Panc1 (cell line): ENCODE data around the gene FKBP3. TPM values are rescaled to one million over a fixed set of nuclear protein-coding genes. Genes with fewer than 3 reads are reported as not detected.

Experiments
- ATAC-seq: fragments of 200-7000 bp; cut with Tn5 transposase; 2 replicates; pipeline ENCODE4 v1.9.1; 2020; ENCODE audit warnings: mild to moderate bottlenecking, moderate library complexity
- Bru-seq: library from RNA; stranded (reverse); fragments of 400-500 nt; gene quantifications from one replicate; lab custom pipeline; 2021; lab: Mats Ljungman, UMichigan
- BruChase-seq, 2 experiments: library from RNA; stranded (reverse); fragments of 400-500 nt; gene quantifications; one replicate each; lab custom pipeline; 2021; lab: Mats Ljungman, UMichigan
- BruUV-seq: library from RNA; stranded (reverse); fragments of 400-500 nt; replicated peaks from 2 replicates; lab custom pipeline; 2021; lab: Mats Ljungman, UMichigan
- CTCF ChIA-PET: fragments of 300-600 bp; sonication (Branson Sonifier 250); formaldehyde crosslinking; loops from one replicate; lab custom pipeline; 2022; ENCODE audit warnings: antibody characterized with exemption; lab: Charles Lee
- POLR2A ChIA-PET: fragments of 300-600 bp; sonication (Branson Sonifier 250); formaldehyde crosslinking; loops from one replicate; lab custom pipeline; 2022; ENCODE audit warnings: antibody characterized with exemption; lab: Charles Lee
- DNase-seq: peaks from one replicate; pipeline ENCODE4 v3.0.0-alpha.2; 2010; ENCODE audit warnings: low read depth, low spot score
- H3K27ac ChIP-seq: 2 replicates; pipeline ENCODE4 v1.5.1; 2011; ENCODE audit warnings: mild to moderate bottlenecking, low read length, inconsistent platforms
- H3K27me3 ChIP-seq: fragments of 200-500 bp; sonication (Bioruptor generic); 2 replicates; pipeline ENCODE4 v1.6.0; 2014; ENCODE audit warnings: low read length, inconsistent platforms; ENCODE audit not compliant: control insufficient read depth, insufficient read depth
- H3K36me3 ChIP-seq: fragments of 200-500 bp; sonication (Bioruptor generic); 2 replicates; pipeline ENCODE4 v1.5.1; 2014; ENCODE audit warnings: inconsistent platforms, mild to moderate bottlenecking, low read length, moderate library complexity; ENCODE audit not compliant: control insufficient read depth, insufficient read depth
- H3K4me1 ChIP-seq: 2 replicates; pipeline ENCODE4 v1.5.1; 2011; ENCODE audit warnings: inconsistent platforms, mild to moderate bottlenecking, low read length, moderate library complexity; ENCODE audit not compliant: control insufficient read depth, insufficient read depth
- H3K4me3 ChIP-seq, 2 experiments: 2 replicates each; pipeline ENCODE4 v1.5.1; 2011 to 2012; ENCODE audit warnings: low read depth in 2 of 2, low read length in 2 of 2, mild to moderate bottlenecking in 2 of 2, inconsistent platforms in 1 of 2, moderate library complexity in 1 of 2
- H3K9me3 ChIP-seq: fragments of 200-500 bp; sonication (Bioruptor generic); 2 replicates; pipeline ENCODE4 v1.5.1; 2014; ENCODE audit warnings: low read depth, mild to moderate bottlenecking, inconsistent platforms, low read length, moderate library complexity; ENCODE audit not compliant: control insufficient read depth, insufficient read depth
- POLR2AphosphoS5 ChIP-seq: IDR thresholded peaks from 2 replicates; pipeline ENCODE4 v1.6.1; 2012; ENCODE audit warnings: mild to moderate bottlenecking, low read depth, low read length, moderate library complexity
- SIN3A ChIP-seq: IDR thresholded peaks from 2 replicates; pipeline ENCODE4 v1.6.1; 2012; ENCODE audit warnings: low read depth, mild to moderate bottlenecking, low read length, moderate library complexity, borderline replicate concordance; ENCODE audit not compliant: insufficient read depth
- TCF7L2 ChIP-seq: IDR thresholded peaks from 2 replicates; pipeline ENCODE4 v1.6.1; 2011; ENCODE audit warnings: mild to moderate bottlenecking, low read depth, low read length, inconsistent platforms
- in situ Hi-C: cut with HindIII; loops from 2 replicates; pipeline ENCODE4 v1.10.0; 2016; ENCODE audit warnings: low sequenced_read_pairs, low pct_unique_long_range_greater_than_20kb
- intact Hi-C: fragments of 100-400 bp; cut with micrococcal nuclease; formaldehyde crosslinking; loops from one replicate; pipeline ENCODE4 v1.10.0; 2022; ENCODE audit not compliant: unreplicated experiment
- long read RNA-seq: library from polyadenylated mRNA; unstranded; transcript quantifications from one replicate; pipeline ENCODE4 v2.0.0, GENCODE V29; 2021; ENCODE audit not compliant: unreplicated experiment
- polyA plus RNA-seq: library from polyadenylated mRNA; unstranded; fragments of >200 nt; gene quantifications from one replicate; pipeline ENCODE4 v1.2.1, GENCODE V29; 2012; ENCODE audit warnings: missing spikeins; ENCODE audit not compliant: insufficient read length
- total RNA-seq: library from RNA; stranded (reverse); gene quantifications from one replicate; pipeline ENCODE4 v1.2.1, GENCODE V29; 2021; ENCODE audit not compliant: unreplicated experiment
- TF ChIP-seq, protein P1 (sequence below): fragments of 450-650 bp; IDR thresholded peaks from 2 replicates; pipeline ENCODE4 v1.5.1; 2017; ENCODE audit warnings: mild to moderate bottlenecking
- TF ChIP-seq, protein P2 (sequence below), 2 experiments: IDR thresholded peaks; 2 replicates each; pipeline ENCODE4 v1.6.1; 2011 to 2012; ENCODE audit warnings: low read depth in 2 of 2, control low read depth in 1 of 2, low read length in 1 of 2, mild to moderate bottlenecking in 1 of 2, moderate library complexity in 1 of 2; ENCODE audit not compliant: insufficient read depth in 1 of 2

FKBP3 gene
- total RNA-seq (47.4 TPM), Bru-seq, nascent RNA (percentile 71 among the genes with signal in this experiment), BruChase-seq, experiment 1, labeled RNA remaining after a 2-hour chase (percentile 87 among the genes with signal in this experiment), BruChase-seq, experiment 2, labeled RNA remaining after a 6-hour chase (percentile 86 among the genes with signal in this experiment)
- polyA plus RNA-seq, result 29.5 TPM
- long read RNA-seq, transcript FKBP3-202 (7 exons, 1,346 nt), result major isoform, 36 of 60 reads
- long read RNA-seq, partial matches to known transcripts, result 17 of 60 reads
- long read RNA-seq, other reads (novel, unspliced or antisense), result 7 of 60 reads

DNA sequence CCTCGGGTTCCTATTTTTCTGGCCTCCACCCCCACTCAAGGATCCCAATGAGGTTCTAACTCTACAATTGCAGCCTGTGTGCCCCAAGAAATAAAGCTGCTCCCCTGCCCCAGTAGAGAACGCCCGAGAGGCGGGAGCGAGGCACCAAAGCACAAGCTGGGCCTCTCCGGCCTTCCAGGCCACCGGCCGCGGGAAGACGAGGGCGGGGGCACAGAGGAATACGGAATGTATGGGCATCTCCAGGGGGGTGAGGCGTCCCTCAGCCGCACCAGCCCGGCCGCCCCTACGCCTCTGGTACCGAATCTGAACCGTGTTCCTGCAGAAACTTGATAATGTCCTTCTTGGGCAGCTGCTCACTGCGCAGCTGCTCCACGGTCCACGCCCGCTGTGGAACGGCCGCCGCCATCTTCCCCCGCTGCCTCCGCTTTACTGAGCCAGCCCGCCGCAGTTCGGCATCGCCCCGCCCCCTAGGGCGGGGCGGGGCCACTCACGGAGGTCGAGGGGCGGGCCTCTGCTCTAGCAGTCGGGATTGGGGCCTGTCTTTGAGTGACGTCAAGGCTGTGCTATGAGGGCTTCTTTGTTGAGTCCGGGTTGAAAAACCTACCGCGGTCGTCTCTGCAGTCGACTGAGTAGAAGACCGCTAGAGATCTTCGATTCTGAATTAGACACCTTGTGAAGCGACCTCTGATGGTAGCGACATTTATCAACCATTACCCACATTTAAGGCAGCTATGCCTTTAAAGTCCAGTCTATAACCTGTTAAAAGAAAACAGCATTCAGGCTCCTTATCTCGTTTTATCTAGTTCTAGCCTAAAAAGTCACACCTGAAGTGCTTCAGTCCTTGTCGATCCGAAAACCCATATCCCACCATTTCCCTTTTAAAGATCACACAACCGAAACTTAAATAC is at the start of gene FKBP3:
TSS of gene FKBP3 (minus strand) at position 431 of the 908 bp plus-strand sequence. CDS start at position 406, 25 bp downstream.
- intact Hi-C loops, result loop anchor here (5.0 to 10.0 kb wide), 2 partner anchors 118 to 170 kb away; partner anchors contain the start of genes KLHL28, MIS18BP1 and TOGARAM1
- H3K4me3 ChIP-seq, result peak within 1 kb of the TSS; percentile 71 to 88
- no TSS peak for BruUV-seq
- POLR2A ChIA-PET, result interaction anchor here (0.6 kb wide), 1 partner anchor 223 kb away, joined by 3 read pairs; no protein-coding TSS in a partner anchor
- no peaks in the 10 kb centered on the region for H3K9me3 ChIP-seq
- DNase-seq (peak; percentile 89), ATAC-seq (peak; percentile 96)
- no peaks in the 10 kb centered on the region for H3K27me3 ChIP-seq
- H3K4me1 ChIP-seq, result peaks cover 4% of the 10 kb centered on the region; the same call in 1 of the 2 replicates
- H3K27ac ChIP-seq, result peak within 1 kb of the TSS; percentile 96
- no peaks in the 10 kb centered on the region; the same call in none of the 2 replicates for H3K36me3 ChIP-seq
- in situ Hi-C loops, result no loop called here
- TF ChIP-seq, protein P1, sequence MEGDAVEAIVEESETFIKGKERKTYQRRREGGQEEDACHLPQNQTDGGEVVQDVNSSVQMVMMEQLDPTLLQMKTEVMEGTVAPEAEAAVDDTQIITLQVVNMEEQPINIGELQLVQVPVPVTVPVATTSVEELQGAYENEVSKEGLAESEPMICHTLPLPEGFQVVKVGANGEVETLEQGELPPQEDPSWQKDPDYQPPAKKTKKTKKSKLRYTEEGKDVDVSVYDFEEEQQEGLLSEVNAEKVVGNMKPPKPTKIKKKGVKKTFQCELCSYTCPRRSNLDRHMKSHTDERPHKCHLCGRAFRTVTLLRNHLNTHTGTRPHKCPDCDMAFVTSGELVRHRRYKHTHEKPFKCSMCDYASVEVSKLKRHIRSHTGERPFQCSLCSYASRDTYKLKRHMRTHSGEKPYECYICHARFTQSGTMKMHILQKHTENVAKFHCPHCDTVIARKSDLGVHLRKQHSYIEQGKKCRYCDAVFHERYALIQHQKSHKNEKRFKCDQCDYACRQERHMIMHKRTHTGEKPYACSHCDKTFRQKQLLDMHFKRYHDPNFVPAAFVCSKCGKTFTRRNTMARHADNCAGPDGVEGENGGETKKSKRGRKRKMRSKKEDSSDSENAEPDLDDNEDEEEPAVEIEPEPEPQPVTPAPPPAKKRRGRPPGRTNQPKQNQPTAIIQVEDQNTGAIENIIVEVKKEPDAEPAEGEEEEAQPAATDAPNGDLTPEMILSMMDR, result peak; percentile 44
- TF ChIP-seq POLR2AphosphoS5 (peak; percentile 74), TCF7L2 (no peak), SIN3A (0 out of 2 replicates have a peak, but pooled peaks have one; percentile 50)
- TF ChIP-seq, protein P2, sequence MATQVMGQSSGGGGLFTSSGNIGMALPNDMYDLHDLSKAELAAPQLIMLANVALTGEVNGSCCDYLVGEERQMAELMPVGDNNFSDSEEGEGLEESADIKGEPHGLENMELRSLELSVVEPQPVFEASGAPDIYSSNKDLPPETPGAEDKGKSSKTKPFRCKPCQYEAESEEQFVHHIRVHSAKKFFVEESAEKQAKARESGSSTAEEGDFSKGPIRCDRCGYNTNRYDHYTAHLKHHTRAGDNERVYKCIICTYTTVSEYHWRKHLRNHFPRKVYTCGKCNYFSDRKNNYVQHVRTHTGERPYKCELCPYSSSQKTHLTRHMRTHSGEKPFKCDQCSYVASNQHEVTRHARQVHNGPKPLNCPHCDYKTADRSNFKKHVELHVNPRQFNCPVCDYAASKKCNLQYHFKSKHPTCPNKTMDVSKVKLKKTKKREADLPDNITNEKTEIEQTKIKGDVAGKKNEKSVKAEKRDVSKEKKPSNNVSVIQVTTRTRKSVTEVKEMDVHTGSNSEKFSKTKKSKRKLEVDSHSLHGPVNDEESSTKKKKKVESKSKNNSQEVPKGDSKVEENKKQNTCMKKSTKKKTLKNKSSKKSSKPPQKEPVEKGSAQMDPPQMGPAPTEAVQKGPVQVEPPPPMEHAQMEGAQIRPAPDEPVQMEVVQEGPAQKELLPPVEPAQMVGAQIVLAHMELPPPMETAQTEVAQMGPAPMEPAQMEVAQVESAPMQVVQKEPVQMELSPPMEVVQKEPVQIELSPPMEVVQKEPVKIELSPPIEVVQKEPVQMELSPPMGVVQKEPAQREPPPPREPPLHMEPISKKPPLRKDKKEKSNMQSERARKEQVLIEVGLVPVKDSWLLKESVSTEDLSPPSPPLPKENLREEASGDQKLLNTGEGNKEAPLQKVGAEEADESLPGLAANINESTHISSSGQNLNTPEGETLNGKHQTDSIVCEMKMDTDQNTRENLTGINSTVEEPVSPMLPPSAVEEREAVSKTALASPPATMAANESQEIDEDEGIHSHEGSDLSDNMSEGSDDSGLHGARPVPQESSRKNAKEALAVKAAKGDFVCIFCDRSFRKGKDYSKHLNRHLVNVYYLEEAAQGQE (IDR thresholded peaks at IDR 0.05; ENCODE audit: insufficient read depth in 1 of 2, low read depth in 2 of 2, low read length in 1 of 2), result no peak
- CTCF ChIA-PET, result interaction anchor here (0.7 kb wide), 1 partner anchor 203 kb away, joined by 4 read pairs; no protein-coding TSS in a partner anchor

DNA sequence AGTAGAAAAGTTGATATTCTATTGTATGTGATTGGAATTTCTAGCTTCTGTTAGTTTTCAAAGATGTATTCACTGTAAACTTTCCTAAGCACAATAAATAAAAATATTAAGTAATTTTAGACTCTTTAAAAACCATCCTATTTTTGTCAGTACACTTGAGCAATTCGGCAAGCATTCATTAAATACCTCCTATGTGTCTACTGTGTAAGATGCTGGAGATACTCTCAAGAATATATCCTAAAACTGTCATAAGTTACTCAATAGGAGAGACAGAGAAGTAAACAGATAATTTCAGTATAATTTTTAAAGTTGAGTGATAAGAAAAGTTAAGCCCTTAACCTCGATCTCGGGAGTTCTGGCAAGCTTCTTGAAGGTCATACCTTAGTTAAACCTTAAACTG is 47.5 kb upstream of the FKBP3 start:
- H3K36me3 ChIP-seq, result no peaks in the 10 kb centered on the region
- no peak overlapping the region for H3K4me3 ChIP-seq
- intact Hi-C loops (no loop called here), in situ Hi-C loops (no loop called here)
- H3K4me1 ChIP-seq, result no peaks in the 10 kb centered on the region
- DNase-seq (no peak), ATAC-seq (no peak)
- CTCF ChIA-PET, result interaction anchor here (0.5 kb wide), 1 partner anchor 34 kb away, joined by 3 read pairs; no protein-coding TSS in a partner anchor
- TF ChIP-seq SIN3A, result no peak
- no peak for TF ChIP-seq POLR2AphosphoS5
- TF ChIP-seq, protein P2 (IDR thresholded peaks at IDR 0.05; ENCODE audit: insufficient read depth in 1 of 2, low read depth in 2 of 2, low read length in 1 of 2), result no peak
- TF ChIP-seq TCF7L2, result no peak
- TF ChIP-seq, protein P1, result no peak
- H3K27me3 ChIP-seq, result no peaks in the 10 kb centered on the region
- no TSS peak for BruUV-seq
- H3K27ac ChIP-seq, result no peak overlapping the region
- no peaks in the 10 kb centered on the region for H3K9me3 ChIP-seq
- POLR2A ChIA-PET, result no interaction called here
